Cardiac ventricle fibroblast (primary cell): ENCODE results near the gene SERPINI1. TPM values are rescaled to one million over a fixed set of nuclear protein-coding genes. Genes with fewer than 3 reads are reported as not detected.

ENCODE experiments used
- total RNA-seq: library from RNA; depleted of rRNA; stranded (reverse); fragments of >200 nt; gene quantifications from 2 replicates; pipeline ENCODE4 v1.2.3, GENCODE V29; 2015

The SERPINI1 gene
- 2.0 and 2.7 TPM in 2 replicates for total RNA-seq

GRCh38 chr3:167735233-167736138 lies at the start of gene SERPINI1:
SERPINI1 (plus strand) TSS chr3:167735721; CDS start chr3:167789129, 53,408 bp downstream.

GRCh38 chr3:167734498-167735232 lies 856 bp upstream of the SERPINI1 start, which contains the start of gene PDCD10:
PDCD10 (minus strand) TSS chr3:167734892; CDS start chr3:167720157, 14,735 bp downstream.

Other genes starting within 250 kb of the SERPINI1 start
- gene WDR49, start 81.8 kb upstream of the SERPINI1 start, total RNA-seq = not detected in 2 replicates
- gene PDCD10, start 829 bp upstream of the SERPINI1 start, total RNA-seq = 33.4 and 37.6 TPM in 2 replicates